ENCODE measurements around the gene BGLAP. TPM values are rescaled to one million over a fixed set of nuclear protein-coding genes. Genes with fewer than 3 reads are reported as not detected.

The BGLAP gene
- polyA plus RNA-seq, 3 donors = 2.2 TPM; not detected in 2

GRCh38 chr1:156211243-156211642, 30.7 kb upstream of the BGLAP start:
- H3K79me2 ChIP-seq (ENCODE audit: insufficient read depth, low read length) = peaks cover 41% of the 10 kb centered on the region
- no peak overlapping the region for H3K4me2 ChIP-seq (replicated peaks; ENCODE audit: extremely low read depth, low read length, poor library complexity, severe bottlenecking)
- Mint-ChIP-seq H3K27me3 (ENCODE audit: low read depth in 3 of 3) (peaks cover 0 to 2% (median 2%) of the 10 kb centered on the region in 3 donors), H3K27ac (peak overlapping the region in 3 of 7 donors; percentile 33 to 60 (median 40)), H3K4me1 (peaks cover 18% of the 10 kb centered on the region), H3K9me3 (no peaks in the 10 kb centered on the region), H3K4me3 (no peak overlapping the region), H3K36me3 (peaks cover 50 to 78% of the 10 kb centered on the region in 2 donors)
- no peaks in the 10 kb centered on the region for H4K20me1 ChIP-seq (ENCODE audit: insufficient read depth, low read length)
- no peak overlapping the region for H3K27ac ChIP-seq (ENCODE audit: low read depth in 1 of 2, low read length in 2 of 2)
- H3K36me3 ChIP-seq (replicated peaks in 1 of 2; ENCODE audit: control insufficient read depth in 1 of 2, insufficient read depth in 2 of 2, low read length in 2 of 2) = peaks cover 47 to 54% of the 10 kb centered on the region in 2 donors
- DNase-seq = no peak
- no peaks in the 10 kb centered on the region for H3K9me3 ChIP-seq (replicated peaks in 1 of 2; ENCODE audit: control insufficient read depth in 1 of 2, insufficient read depth in 1 of 2, low read length in 2 of 2)
- H3K4me1 ChIP-seq (ENCODE audit: control insufficient read depth in 1 of 2, insufficient read depth in 2 of 2, low read length in 2 of 2) = peaks cover 17 to 23% of the 10 kb centered on the region in 2 donors
- TF ChIP-seq CTCF (IDR thresholded peaks at IDR 0.05) = no peak
- H2AFZ ChIP-seq (ENCODE audit: insufficient read depth, low read depth, low read length, poor library complexity, severe bottlenecking) = no peak overlapping the region
- WGBS (ENCODE audit: insufficient coverage) = 100% methylated on average over 1 of the region's 3 CpGs
- H3K9ac ChIP-seq (ENCODE audit: insufficient read depth, low read length, poor library complexity, severe bottlenecking) = no peak overlapping the region
- no peak overlapping the region for H3K4me3 ChIP-seq (replicated peaks in 1 of 3; ENCODE audit: low read depth in 2 of 3, low read length in 3 of 3)
- H3K27me3 ChIP-seq (ENCODE audit: control insufficient read depth in 2 of 2, insufficient read depth in 2 of 2, low read length in 2 of 2) = no peaks in the 10 kb centered on the region
- intact Hi-C loops (cut with micrococcal nuclease) = no loop called here

GRCh38 chr1:156212130-156212529, 29.9 kb upstream of the BGLAP start:
- peak overlapping the region; percentile 96 to 99 (median 98) for H3K27ac Mint-ChIP-seq
- peak overlapping the region in 1 of 2 donors; percentile 97 for H3K27ac ChIP-seq (ENCODE audit: low read depth in 1 of 2, low read length in 2 of 2)
- H3K4me1 Mint-ChIP-seq = peaks cover 20% of the 10 kb centered on the region
- 100% methylated on average over 1 of the region's 9 CpGs for WGBS (ENCODE audit: insufficient coverage)
- peaks cover 36% of the 10 kb centered on the region for H3K79me2 ChIP-seq (ENCODE audit: insufficient read depth, low read length)
- peak overlapping the region; percentile 94 for H3K4me2 ChIP-seq (replicated peaks; ENCODE audit: extremely low read depth, low read length, poor library complexity, severe bottlenecking)
- H3K36me3 ChIP-seq (replicated peaks in 1 of 2; ENCODE audit: control insufficient read depth in 1 of 2, insufficient read depth in 2 of 2, low read length in 2 of 2) = peaks cover 40 to 46% of the 10 kb centered on the region in 2 donors
- TF ChIP-seq CTCF (IDR thresholded peaks at IDR 0.05) = no peak
- no peaks in the 10 kb centered on the region for H4K20me1 ChIP-seq (ENCODE audit: insufficient read depth, low read length)
- H3K27me3 ChIP-seq (ENCODE audit: control insufficient read depth in 2 of 2, insufficient read depth in 2 of 2, low read length in 2 of 2) = no peaks in the 10 kb centered on the region
- peak overlapping the region; percentile 80 for H2AFZ ChIP-seq (ENCODE audit: insufficient read depth, low read depth, low read length, poor library complexity, severe bottlenecking)
- H3K4me3 ChIP-seq (replicated peaks in 1 of 3; ENCODE audit: low read depth in 2 of 3, low read length in 3 of 3) = peak overlapping the region; percentile 69 to 87 (median 74)
- H3K36me3 Mint-ChIP-seq = peaks cover 45 to 69% of the 10 kb centered on the region in 2 donors
- peaks cover 0 to 2% (median 2%) of the 10 kb centered on the region in 3 donors for H3K27me3 Mint-ChIP-seq (ENCODE audit: low read depth in 3 of 3)
- H3K9ac ChIP-seq (ENCODE audit: insufficient read depth, low read length, poor library complexity, severe bottlenecking) = peak overlapping the region; percentile 83
- DNase-seq = no peak
- peak overlapping the region in 1 of 2 donors; percentile 95 for H3K4me3 Mint-ChIP-seq
- intact Hi-C loops (cut with micrococcal nuclease) = no loop called here
- peaks cover 22 to 31% of the 10 kb centered on the region in 2 donors for H3K4me1 ChIP-seq (ENCODE audit: control insufficient read depth in 1 of 2, insufficient read depth in 2 of 2, low read length in 2 of 2)
- no peaks in the 10 kb centered on the region for H3K9me3 ChIP-seq (replicated peaks in 1 of 2; ENCODE audit: control insufficient read depth in 1 of 2, insufficient read depth in 1 of 2, low read length in 2 of 2)
- no peaks in the 10 kb centered on the region for H3K9me3 Mint-ChIP-seq

Data from CD14-positive monocyte (primary cell).